H9 (cell line): Measurements from ENCODE around the gene PIN1. TPM values are rescaled to one million over a fixed set of nuclear protein-coding genes. Genes with fewer than 3 reads are reported as not detected.

Source experiments
- DNase-seq: peaks from one replicate; pipeline ENCODE4 v3.0.0-alpha.2; 2017
- H2AFZ ChIP-seq: one replicate; pipeline ENCODE4 v1.6.1; 2013; ENCODE audit warnings: mild to moderate bottlenecking, low read length, control low read depth, moderate library complexity
- H2AK5ac ChIP-seq: 2 replicates; pipeline ENCODE4 v1.6.1; 2013; ENCODE audit warnings: low read length, control low read depth, mixed read lengths; ENCODE audit not compliant: insufficient read length
- H2BK120ac ChIP-seq: one replicate; pipeline ENCODE4 v1.6.1; 2013; ENCODE audit warnings: low read depth, mild to moderate bottlenecking, low read length, control low read depth, inconsistent platforms; ENCODE audit not compliant: poor library complexity, severe bottlenecking
- H2BK12ac ChIP-seq: 2 replicates; pipeline ENCODE4 v1.6.1; 2013; ENCODE audit warnings: low read length, control low read depth, mixed read lengths, low read depth; ENCODE audit not compliant: insufficient read length
- H2BK15ac ChIP-seq: 2 replicates; pipeline ENCODE4 v1.6.1; 2013; ENCODE audit warnings: low read depth, low read length, control low read depth
- H2BK20ac ChIP-seq: one replicate; pipeline ENCODE4 v1.6.1; 2013; ENCODE audit warnings: low read depth, mild to moderate bottlenecking, low read length, control low read depth, inconsistent platforms; ENCODE audit not compliant: poor library complexity, severe bottlenecking
- H2BK5ac ChIP-seq: 2 replicates; pipeline ENCODE4 v1.6.1; 2013; ENCODE audit warnings: low read length, control low read depth, mixed read lengths; ENCODE audit not compliant: insufficient read length
- H3K14ac ChIP-seq: 2 replicates; pipeline ENCODE4 v1.6.1; 2013; ENCODE audit warnings: low read length, control low read depth; ENCODE audit not compliant: insufficient read depth
- H3K18ac ChIP-seq: 2 replicates; pipeline ENCODE4 v1.6.1; 2013; ENCODE audit warnings: low read depth, mild to moderate bottlenecking, mixed read lengths, low read length, control low read depth; ENCODE audit not compliant: insufficient read length
- H3K23ac ChIP-seq: 2 replicates; pipeline ENCODE4 v1.6.1; 2013; ENCODE audit warnings: low read length, control low read depth, mixed read lengths, low read depth; ENCODE audit not compliant: insufficient read length
- H3K23me2 ChIP-seq: 2 replicates; pipeline ENCODE4 v1.6.1; 2013; ENCODE audit warnings: low read depth, mild to moderate bottlenecking, mixed read lengths, low read length, control low read depth; ENCODE audit not compliant: insufficient read length, poor library complexity, severe bottlenecking
- H3K27ac ChIP-seq: 2 replicates; pipeline ENCODE4 v1.5.1; 2013; ENCODE audit warnings: low read length, control low read depth, mixed read lengths, low read depth; ENCODE audit not compliant: insufficient read length
- H3K27me3 ChIP-seq: 2 replicates; pipeline ENCODE4 v1.6.1; 2013; ENCODE audit warnings: low read length, control low read depth, inconsistent platforms; ENCODE audit not compliant: insufficient read depth
- H3K4ac ChIP-seq: 2 replicates; pipeline ENCODE4 v1.6.1; 2013; ENCODE audit warnings: low read depth, mild to moderate bottlenecking, control low read depth, inconsistent platforms, low read length, moderate library complexity
- H3K4me1 ChIP-seq: 2 replicates; pipeline ENCODE4 v1.6.1; 2013; ENCODE audit warnings: low read length, control low read depth, inconsistent platforms; ENCODE audit not compliant: insufficient read depth
- H3K4me2 ChIP-seq: 2 replicates; pipeline ENCODE4 v1.6.1; 2013; ENCODE audit warnings: low read length, control low read depth, mixed read lengths; ENCODE audit not compliant: insufficient read length, insufficient read depth
- H3K56ac ChIP-seq: 2 replicates; pipeline ENCODE4 v1.6.1; 2013; ENCODE audit warnings: low read depth, mild to moderate bottlenecking, mixed read lengths, low read length, control low read depth; ENCODE audit not compliant: insufficient read length
- H3K79me1 ChIP-seq: 2 replicates; pipeline ENCODE4 v1.6.1; 2013; ENCODE audit warnings: low read depth, mild to moderate bottlenecking, moderate library complexity, low read length, control low read depth, inconsistent platforms; ENCODE audit not compliant: insufficient read depth, poor library complexity, severe bottlenecking
- H3K79me2 ChIP-seq: 2 replicates; pipeline ENCODE4 v1.6.1; 2013; ENCODE audit warnings: low read length, control low read depth, inconsistent platforms; ENCODE audit not compliant: insufficient read depth
- H3K9ac ChIP-seq: 2 replicates; pipeline ENCODE4 v1.6.1; 2013; ENCODE audit warnings: low read length, control low read depth, mixed read lengths; ENCODE audit not compliant: insufficient read length; ENCODE audit errors: extremely low read depth
- H3K9me3 ChIP-seq: one replicate; pipeline ENCODE4 v1.6.1; 2013; ENCODE audit warnings: low read depth, low read length, inconsistent platforms; ENCODE audit not compliant: control insufficient read depth
- H3T11ph ChIP-seq: one replicate; pipeline ENCODE4 v1.6.1; 2013; ENCODE audit warnings: mild to moderate bottlenecking, low read length, control low read depth, inconsistent platforms
- H4K20me1 ChIP-seq: one replicate; pipeline ENCODE4 v1.6.1; 2013; ENCODE audit not compliant: control insufficient read depth, insufficient read length, insufficient read depth
- H4K5ac ChIP-seq: 2 replicates; pipeline ENCODE4 v1.6.1; 2013; ENCODE audit warnings: low read depth, mild to moderate bottlenecking, mixed read lengths, low read length, control low read depth; ENCODE audit not compliant: insufficient read length
- H4K8ac ChIP-seq: replicated peaks from 2 replicates; pipeline ENCODE4 v1.6.1; 2013; ENCODE audit warnings: low read length, control low read depth, mixed read lengths, low read depth; ENCODE audit not compliant: insufficient read length
- H4K91ac ChIP-seq: 2 replicates; pipeline ENCODE4 v1.6.1; 2013; ENCODE audit warnings: low read depth, mild to moderate bottlenecking, moderate library complexity, mixed read lengths, low read length, control low read depth; ENCODE audit not compliant: insufficient read length
- H3K27ac Mint-ChIP-seq, 3 experiments: 2 replicates in 2 of 3; 3 replicates in 1 of 3; pipeline ENCODE4 v1.8.0; 2020 to 2021; ENCODE audit warnings: mixed read lengths in 3 of 3, mild to moderate bottlenecking in 1 of 3, moderate library complexity in 1 of 3
- H3K27me3 Mint-ChIP-seq: 2 replicates; pipeline ENCODE4 v1.8.0; 2021; ENCODE audit warnings: low read depth, mild to moderate bottlenecking, moderate library complexity, mixed read lengths
- H3K36me3 Mint-ChIP-seq, 3 experiments: 2 replicates in 2 of 3; 3 replicates in 1 of 3; pipeline ENCODE4 v1.8.0; 2020 to 2021; ENCODE audit warnings: low read depth in 3 of 3, mixed read lengths in 3 of 3; ENCODE audit not compliant: insufficient read depth in 1 of 3
- H3K4me1 Mint-ChIP-seq, 2 experiments: 2 replicates each; pipeline ENCODE4 v1.8.0; 2020; ENCODE audit warnings: mixed read lengths in 2 of 2
- H3K4me3 Mint-ChIP-seq, 2 experiments: 2 replicates in 1 of 2; 3 replicates in 1 of 2; pipeline ENCODE4 v1.8.0; 2020 to 2021; ENCODE audit warnings: mild to moderate bottlenecking in 2 of 2, mixed read lengths in 2 of 2, moderate library complexity in 1 of 2
- H3K9me3 Mint-ChIP-seq, 2 experiments: 2 replicates in 1 of 2; 3 replicates in 1 of 2; pipeline ENCODE4 v1.8.0; 2020; ENCODE audit warnings: mild to moderate bottlenecking in 2 of 2, mixed read lengths in 2 of 2, moderate library complexity in 1 of 2
- CTCF ChIP-seq: fragments of 200-600 bp; sonication (generic); conservative IDR thresholded peaks from 3 replicates; pipeline ENCODE4 v1.8.0; 2021; ENCODE audit warnings: antibody characterized with exemption, mild to moderate bottlenecking
- WGBS: extraction: QIAGEN DNeasy Blood & Tissue Kit; methylation state at CpG from one replicate; pipeline ENCODE4 v1.1.7; 2013; ENCODE audit warnings: missing lambda C conversion rate, low lambda C conversion rate, mixed read lengths; ENCODE audit not compliant: insufficient read length; ENCODE audit errors: extremely low coverage; 5-methylcytosine and 5-hydroxymethylcytosine counted together
- total RNA-seq: library from RNA; stranded (reverse); gene quantifications from 2 replicates; pipeline ENCODE4 v1.2.1, GENCODE V29; 2021

PIN1 gene
- total RNA-seq, 1 experiment from 2014 or later = 110 TPM

GRCh38 chr19:9875031-9875627 is 40.0 kb downstream of the PIN1 start:
- H3K4me1 Mint-ChIP-seq = peaks cover 9 to 22% of the 10 kb centered on the region in 2 experiments
- no peak overlapping the region for H3K9ac ChIP-seq

More at GRCh38 chr19:9875031-9875627, 40.0 kb downstream of the PIN1 start:
- H2BK12ac ChIP-seq = no peak overlapping the region
- DNase-seq = no peak
- H3K23ac ChIP-seq = no peak overlapping the region
- H4K91ac ChIP-seq = no peak overlapping the region
- no peaks in the 10 kb centered on the region for H3K27me3 Mint-ChIP-seq
- H3K79me1 ChIP-seq = no peaks in the 10 kb centered on the region
- H2BK5ac ChIP-seq = no peak overlapping the region
- no peaks in the 10 kb centered on the region for H3K79me2 ChIP-seq
- H3K18ac ChIP-seq = no peak overlapping the region
- H3K23me2 ChIP-seq = no peaks in the 10 kb centered on the region
- peaks cover 0 to 7% (median 2%) of the 10 kb centered on the region in 3 experiments; a peak in 4 of 7 replicates for H3K36me3 Mint-ChIP-seq
- no peak overlapping the region for H3K4me3 Mint-ChIP-seq
- no peak for TF ChIP-seq CTCF
- H3K27me3 ChIP-seq = no peaks in the 10 kb centered on the region
- no peaks in the 10 kb centered on the region for H4K20me1 ChIP-seq
- no peak overlapping the region for H3K4ac ChIP-seq
- H3K14ac ChIP-seq = no peak overlapping the region
- H3K4me1 ChIP-seq = no peaks in the 10 kb centered on the region
- H4K5ac ChIP-seq = no peak overlapping the region
- H3K27ac ChIP-seq = no peak overlapping the region
- H3K27ac Mint-ChIP-seq = peak overlapping the region in 2 of 3 experiments; percentile 74 to 84; a peak in 3 of 7 replicates
- H3T11ph ChIP-seq = no peak overlapping the region
- H2BK20ac ChIP-seq = no peak overlapping the region
- H4K8ac ChIP-seq = no peak overlapping the region
- no peak overlapping the region for H2BK120ac ChIP-seq
- H2AK5ac ChIP-seq = no peak overlapping the region
- no peak overlapping the region for H3K56ac ChIP-seq
- H2AFZ ChIP-seq = no peak overlapping the region
- H2BK15ac ChIP-seq = no peak overlapping the region
- no peaks in the 10 kb centered on the region for H3K9me3 Mint-ChIP-seq
- WGBS = no CpG with 5 or more reads among the region's 13 CpGs
- no peak overlapping the region for H3K4me2 ChIP-seq
- H3K9me3 ChIP-seq = no peaks in the 10 kb centered on the region
